ENCODE measurements around the gene PPFIA2. TPM values are rescaled to one million over a fixed set of nuclear protein-coding genes. Genes with fewer than 3 reads are reported as not detected.

Gene PPFIA2
- total and polyA plus RNA-seq, 3 donors from 2014 or later = 10.5 to 22.1 (median 18.3) TPM

- Histone ChIP-seq H3K36me3 (ENCODE audit: low read depth, missing control alignments) (no peaks in the 10 kb centered on the region), H3K27ac (no peak overlapping the region), H3K4me3 (no peak overlapping the region), H3K9me3 (no peaks in the 10 kb centered on the region), H3K27me3 (peaks cover 3% of the 10 kb centered on the region), H3K4me1 (no peaks in the 10 kb centered on the region)
- intact Hi-C loops (cut with DNase I; ENCODE audit: low total_unique reads) = no loop called here
- TF ChIP-seq CTCF (IDR thresholded peaks at IDR 0.05) (no peak), POLR2A (IDR thresholded peaks at IDR 0.05) (no peak)
- no peak for DNase-seq
- WGBS, 2 donors = 77 to 84% methylated on average over 2 of the region's 2 CpGs
Observed at GRCh38 chr12:81792666-81793065, 33.5 kb upstream of the PPFIA2 start.

DNA sequence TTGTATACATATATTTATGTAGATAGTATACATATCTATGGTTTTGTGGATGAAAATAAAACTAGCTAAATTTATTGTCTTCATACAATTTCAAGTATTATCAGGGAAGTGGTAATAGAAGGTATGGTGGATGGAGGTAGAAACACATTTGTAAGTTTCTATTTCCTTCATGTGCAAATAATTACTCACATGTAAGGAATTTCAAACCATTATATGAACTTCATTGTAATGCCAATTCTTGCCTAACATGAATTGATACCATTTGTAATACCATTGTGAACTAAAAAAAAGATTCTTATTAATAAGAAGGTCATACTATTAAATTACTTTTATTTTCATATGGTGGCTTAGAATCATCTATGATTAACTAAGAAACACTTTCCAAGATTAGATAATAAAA, 20.1 kb upstream of the PPFIA2 start:
- Histone ChIP-seq H3K27me3 (no peaks in the 10 kb centered on the region), H3K36me3 (ENCODE audit: low read depth, missing control alignments) (no peaks in the 10 kb centered on the region), H3K4me3 (no peak overlapping the region), H3K27ac (no peak overlapping the region), H3K9me3 (no peaks in the 10 kb centered on the region), H3K4me1 (no peaks in the 10 kb centered on the region)
- intact Hi-C loops (cut with DNase I; ENCODE audit: low total_unique reads) = no loop called here
- DNase-seq = no peak
- TF ChIP-seq POLR2A (IDR thresholded peaks at IDR 0.05) (no peak), CTCF (IDR thresholded peaks at IDR 0.05) (no peak)

GRCh38 chr12:81778719-81779118, 19.6 kb upstream of the PPFIA2 start:
- H3K4me3 ChIP-seq = no peak overlapping the region
- H3K9me3 ChIP-seq = no peaks in the 10 kb centered on the region
- no peaks in the 10 kb centered on the region for H3K4me1 ChIP-seq
- 73 to 83% methylated on average over 2 of the region's 2 CpGs for WGBS, 2 donors
- no peaks in the 10 kb centered on the region for H3K27me3 ChIP-seq
- no peak overlapping the region for H3K27ac ChIP-seq
- intact Hi-C loops (cut with DNase I; ENCODE audit: low total_unique reads) = no loop called here
- TF ChIP-seq POLR2A (IDR thresholded peaks at IDR 0.05) (no peak), CTCF (IDR thresholded peaks at IDR 0.05) (no peak)
- no peak for DNase-seq
- no peaks in the 10 kb centered on the region for H3K36me3 ChIP-seq (ENCODE audit: low read depth, missing control alignments)

- H3K27ac ChIP-seq = peak overlapping the region in 1 of 2 donors; percentile 69
- 1% methylated on average over 19 to 48 of the region's 50 CpGs for WGBS, 2 donors
- no peaks in the 10 kb centered on the region for H3K36me3 ChIP-seq (ENCODE audit: low read depth, missing control alignments)
- no peaks in the 10 kb centered on the region for H3K9me3 ChIP-seq
- peak overlapping the region; percentile 61 to 63 for H3K4me3 ChIP-seq
- peak; percentile 53 for DNase-seq
- no peaks in the 10 kb centered on the region for H3K4me1 ChIP-seq
- no peak for TF ChIP-seq CTCF (IDR thresholded peaks at IDR 0.05)
- TF ChIP-seq POLR2A (IDR thresholded peaks at IDR 0.05) = no peak
- H3K27me3 ChIP-seq = no peaks in the 10 kb centered on the region
- intact Hi-C loops (cut with DNase I; ENCODE audit: low total_unique reads) = no loop called here
Observed at GRCh38 chr12:81758421-81759189, 545 bp downstream of the PPFIA2 start.
